Measurements from ENCODE around the gene FCRLB.
"Not testable (repeated sequence)": the region's sequence is repeated elsewhere in the genome, so short reads cannot be mapped to it uniquely, and the experiment has no call there.

The FCRLB gene

GRCh38 chr1:161747801-161748200 lies 26.5 kb downstream of the FCRLB start:
- no peak for DNase-seq

- DNase-seq, result peak; percentile 97
These were observed 28.4 kb downstream of the FCRLB start, which contains the start of gene DUSP12 for GRCh38 chr1:161749509-161750407. Gene DUSP12 (plus strand): TSS chr1:161749786. CDS start chr1:161749802, 16 bp downstream.

- DNase-seq, result no peak
These were observed 42.3 kb downstream of the FCRLB start for GRCh38 chr1:161763522-161764098.

GRCh38 chr1:161766102-161766981 lies 45.0 kb downstream of the FCRLB start, which contains the start of gene ATF6:
Gene ATF6 (plus strand): TSS chr1:161766320. CDS start chr1:161766361, 41 bp downstream.
- peak; percentile 91 for DNase-seq

GRCh38 chr1:161768461-161768860 lies 47.1 kb downstream of the FCRLB start:
- DNase-seq, result no peak

- no peak for DNase-seq
These were observed 47.8 kb downstream of the FCRLB start for GRCh38 chr1:161768986-161769672.

- not testable (repeated sequence) for DNase-seq
These were observed 48.3 kb downstream of the FCRLB start for GRCh38 chr1:161769673-161770045.

GRCh38 chr1:161770250-161770649 lies 48.9 kb downstream of the FCRLB start:
- no peak for DNase-seq

- no peak for DNase-seq
These were observed 49.8 kb downstream of the FCRLB start for GRCh38 chr1:161771161-161771560.

- DNase-seq, result no peak
These were observed 50.6 kb downstream of the FCRLB start for GRCh38 chr1:161771973-161772372.

- DNase-seq, result no peak
These were observed 51.1 kb downstream of the FCRLB start for GRCh38 chr1:161772397-161772796.

GRCh38 chr1:161773791-161774190 lies 52.4 kb downstream of the FCRLB start:
- DNase-seq, result no peak

- DNase-seq, result no peak
These were observed 55.9 kb downstream of the FCRLB start for GRCh38 chr1:161777261-161777660.
